ENCODE data around the gene LCNL1. TPM values are rescaled to one million over a fixed set of nuclear protein-coding genes. Genes with fewer than 3 reads are reported as not detected.

LCNL1 gene
- total and polyA plus RNA-seq, 8 donors = 0.19 to 0.25 TPM; not detected in 6

GRCh38 chr9:136947955-136948510 is 34.8 kb upstream of the LCNL1 start:
- peak; percentile 60 to 80 for DNase-seq
- peaks cover 0 to 2% (median 2%) of the 10 kb centered on the region in 4 donors for H3K36me3 ChIP-seq
- peak overlapping the region in 4 of 5 donors; percentile 4 to 42 (median 35) for H3K27ac ChIP-seq
- TF ChIP-seq POLR2A (IDR thresholded peaks at IDR 0.05) (no peak), POLR2AphosphoS5 (IDR thresholded peaks at IDR 0.05) (no peak), EP300 (IDR thresholded peaks at IDR 0.05) (no peak), CTCF (IDR thresholded peaks at IDR 0.05) (peak in 5 of 7 experiments; percentile 20 to 45 (median 24))
- intact Hi-C loops (cut with DNase I; ENCODE audit: low total_unique reads) = loop anchor here (10.0 kb wide), 1 partner anchor 93 kb away; the partner anchor contains the start of gene MAMDC4
- WGBS, 5 donors = 26 to 34% (median 31%) methylated on average over 7 to 15 of the region's 15 CpGs
- H3K27me3 ChIP-seq = no peaks in the 10 kb centered on the region
- peaks cover 40 to 69% (median 67%) of the 10 kb centered on the region in 4 donors for H3K4me1 ChIP-seq
- H3K9me3 ChIP-seq = no peaks in the 10 kb centered on the region
- no peak overlapping the region for H3K4me3 ChIP-seq

DNA sequence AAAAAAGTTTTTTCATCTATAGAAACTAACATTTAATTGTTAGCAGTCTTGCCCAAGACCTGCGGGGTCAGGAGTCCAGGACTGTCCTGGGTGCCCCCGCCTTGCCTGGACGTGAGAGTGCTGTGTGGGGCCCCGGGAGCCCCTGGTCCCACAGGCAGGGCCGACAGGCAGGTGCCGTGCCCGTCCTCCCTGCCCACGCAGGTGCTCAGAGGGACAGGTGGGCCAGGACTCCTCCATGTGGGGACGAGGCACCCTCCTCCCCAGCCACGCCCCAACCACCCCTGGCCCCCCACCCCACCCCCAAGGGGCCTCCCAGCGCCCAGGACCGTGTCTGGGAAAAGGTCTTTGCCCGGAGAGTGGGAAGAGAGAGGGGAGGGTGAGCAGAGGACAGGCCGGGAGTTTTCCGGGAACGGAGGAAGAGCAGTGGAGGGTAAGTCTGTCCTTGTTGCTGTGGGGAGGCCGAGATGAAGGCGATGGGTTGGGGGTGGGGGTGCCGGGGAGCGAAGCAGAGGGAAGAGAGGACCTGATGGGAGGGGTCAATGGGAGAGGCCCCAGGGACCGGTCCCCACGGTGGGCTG is 33.5 kb upstream of the LCNL1 start:
- peak in 1 of 2 donors; percentile 58 for DNase-seq
- intact Hi-C loops (cut with DNase I; ENCODE audit: low total_unique reads) = loop anchor here (10.0 kb wide), 1 partner anchor 95 kb away; the partner anchor contains the start of gene MAMDC4

DNA sequence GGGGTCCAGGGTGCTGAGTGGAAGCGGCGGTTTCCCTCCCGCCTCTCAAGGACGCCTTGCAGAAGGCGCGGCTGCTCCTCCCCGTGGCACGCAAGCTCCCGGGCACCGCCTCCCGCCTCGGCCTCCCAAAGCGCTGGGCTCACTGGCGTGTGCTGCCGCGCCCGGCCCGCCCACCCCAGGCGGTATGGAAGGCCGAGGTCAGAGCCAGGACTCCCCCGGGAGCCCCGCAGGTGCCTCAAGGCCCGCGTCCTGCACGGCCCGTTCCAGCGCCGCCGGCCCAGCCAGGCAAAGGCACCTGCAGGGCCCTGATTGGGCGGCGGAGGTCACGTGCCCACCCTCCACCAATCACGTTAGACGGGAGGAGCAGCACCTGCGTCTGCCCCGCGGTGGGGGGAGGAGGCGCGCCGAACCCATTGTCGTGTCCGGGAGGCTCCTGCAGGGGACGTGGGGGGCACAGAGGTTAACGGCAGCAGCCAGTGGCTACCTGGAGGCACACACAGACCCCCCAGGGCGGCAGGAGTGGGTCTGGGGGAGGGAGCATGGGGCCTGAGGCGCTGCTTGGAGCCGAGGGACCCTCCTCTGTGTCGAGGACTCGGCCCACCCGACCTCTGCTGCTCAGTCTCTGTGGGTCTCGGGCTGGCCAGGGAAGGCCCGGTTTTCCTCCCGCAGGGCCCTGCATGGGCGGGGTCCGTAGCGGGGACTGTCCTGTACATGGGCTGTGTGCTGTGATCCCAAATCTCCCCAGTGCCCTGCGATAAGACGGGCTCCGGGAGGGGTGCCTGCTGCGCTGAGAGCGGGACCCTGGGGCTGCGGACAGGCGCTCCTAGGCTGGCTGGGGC is 32.8 kb upstream of the LCNL1 start:
- intact Hi-C loops (cut with DNase I; ENCODE audit: low total_unique reads) = loop anchor here (10.0 kb wide), 2 partner anchors 75 to 95 kb away; partner anchors contain the start of genes ABCA2 and MAMDC4
- Histone ChIP-seq H3K36me3 (no peaks in the 10 kb centered on the region), H3K4me1 (peaks cover 28 to 56% (median 55%) of the 10 kb centered on the region in 4 donors), H3K4me3 (peak overlapping the region; percentile 60 to 75 (median 64)), H3K27me3 (no peaks in the 10 kb centered on the region), H3K9me3 (no peaks in the 10 kb centered on the region), H3K27ac (peak overlapping the region; percentile 87 to 91 (median 90))
- TF ChIP-seq POLR2AphosphoS5 (IDR thresholded peaks at IDR 0.05) = peak; percentile 62 to 96 (median 91)
- TF ChIP-seq CTCF (IDR thresholded peaks at IDR 0.05) = peak in 3 of 7 experiments; percentile 19 to 42 (median 20)
- TF ChIP-seq POLR2A (IDR thresholded peaks at IDR 0.05) = no peak
- no peak for TF ChIP-seq EP300 (IDR thresholded peaks at IDR 0.05)
- peak; percentile 98 for DNase-seq
- 0 to 3% (median 2%) methylated on average over 17 to 63 of the region's 63 CpGs for WGBS, 5 donors

More for the DNA sequence above, 33.5 kb upstream of the LCNL1 start:
- Histone ChIP-seq H3K27ac (peak overlapping the region; percentile 87 to 91 (median 90)), H3K9me3 (no peaks in the 10 kb centered on the region), H3K4me1 (peaks cover 31 to 59% (median 58%) of the 10 kb centered on the region in 4 donors), H3K4me3 (peak overlapping the region; percentile 60 to 75 (median 64)), H3K36me3 (no peaks in the 10 kb centered on the region), H3K27me3 (no peaks in the 10 kb centered on the region)
- WGBS, 5 donors = 0 to 12% (median 11%) methylated on average over 11 to 22 of the region's 22 CpGs
- TF ChIP-seq EP300 (IDR thresholded peaks at IDR 0.05) (no peak), POLR2A (IDR thresholded peaks at IDR 0.05) (peak in 1 of 4 donors; percentile 7)

DNA sequence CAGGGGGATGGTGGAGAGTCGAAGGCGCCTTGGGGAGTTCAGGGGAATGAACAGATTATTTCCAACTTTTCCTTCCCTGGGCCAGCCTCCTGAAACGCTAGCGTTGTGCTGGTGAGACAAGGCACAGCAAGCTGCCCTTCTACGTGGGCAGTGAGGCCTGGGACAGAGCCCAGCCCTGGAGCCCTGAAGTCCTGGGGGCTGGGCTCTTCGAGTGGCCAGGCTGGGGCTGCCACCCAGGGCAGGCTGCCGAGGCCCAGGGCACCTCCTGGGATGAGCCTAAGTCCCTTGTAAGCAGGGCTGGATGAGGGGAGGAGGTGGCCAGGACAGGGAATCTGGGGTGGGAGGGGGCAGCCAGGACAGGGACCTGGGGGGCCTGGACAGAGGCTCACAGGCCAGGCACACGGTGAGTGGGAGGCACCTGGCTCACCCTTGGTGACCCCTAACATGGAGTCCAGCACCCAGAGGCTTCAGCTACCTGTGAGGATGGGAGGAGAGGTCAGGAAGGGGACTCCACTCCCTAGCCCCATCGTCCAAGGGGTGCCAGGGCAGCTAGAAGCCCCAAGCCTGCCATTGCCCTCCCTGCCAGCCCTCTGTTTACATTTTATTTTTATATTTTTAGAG is 32.0 kb upstream of the LCNL1 start:
- H3K36me3 ChIP-seq = no peaks in the 10 kb centered on the region
- peak in 1 of 2 donors; percentile 52 for DNase-seq
- H3K9me3 ChIP-seq = no peaks in the 10 kb centered on the region
- no peaks in the 10 kb centered on the region for H3K27me3 ChIP-seq
- H3K4me1 ChIP-seq = peaks cover 27 to 53% (median 51%) of the 10 kb centered on the region in 4 donors
- TF ChIP-seq EP300 (IDR thresholded peaks at IDR 0.05) (no peak), POLR2A (IDR thresholded peaks at IDR 0.05) (no peak), POLR2AphosphoS5 (IDR thresholded peaks at IDR 0.05) (no peak), CTCF (IDR thresholded peaks at IDR 0.05) (no peak)
- intact Hi-C loops (cut with DNase I; ENCODE audit: low total_unique reads) = loop anchor here (10.0 kb wide), 1 partner anchor 74 kb away; the partner anchor contains the start of gene ABCA2
- H3K4me3 ChIP-seq = peak overlapping the region; percentile 60 to 75 (median 64)
- WGBS, 5 donors = 20 to 35% (median 31%) methylated on average over 6 to 9 of the region's 9 CpGs
- H3K27ac ChIP-seq = peak overlapping the region; percentile 87 to 91 (median 90)
